Measurements from ENCODE around the gene MGAT5.
A peak's percentile ranks its signal among the peaks of the same experiment; 100 is the strongest.

Gene MGAT5

GRCh38 chr2:134457765-134458472 is 204.0 kb downstream of the MGAT5 start:
- no peak overlapping the region for H3K4me3 ChIP-seq (ENCODE audit: low read length)
- DNase-seq (ENCODE audit: low read depth): no peak
- no peak for TF ChIP-seq CTCF (IDR thresholded peaks at IDR 0.05; ENCODE audit: insufficient read depth, low read depth, low read length, missing control alignments)

- DNase-seq (ENCODE audit: low read depth): no peak
- no peak for TF ChIP-seq CTCF (IDR thresholded peaks at IDR 0.05; ENCODE audit: insufficient read depth, low read depth, low read length, missing control alignments)
- H3K4me3 ChIP-seq (ENCODE audit: low read length): no peak overlapping the region
Observed at GRCh38 chr2:134458473-134458853, 204.6 kb downstream of the MGAT5 start.

- no peak for DNase-seq (ENCODE audit: low read depth)
- no peak overlapping the region for H3K4me3 ChIP-seq (ENCODE audit: low read length)
- no peak for TF ChIP-seq CTCF (IDR thresholded peaks at IDR 0.05; ENCODE audit: insufficient read depth, low read depth, low read length, missing control alignments)
Observed at GRCh38 chr2:134458950-134459349, 205.1 kb downstream of the MGAT5 start.

- no peak for DNase-seq (ENCODE audit: low read depth)
Observed at GRCh38 chr2:134459706-134460406, 206.0 kb downstream of the MGAT5 start.

GRCh38 chr2:134460583-134460998 is 206.7 kb downstream of the MGAT5 start:
- DNase-seq (ENCODE audit: low read depth): peak; percentile 78
- no peak overlapping the region for H3K4me3 ChIP-seq (ENCODE audit: low read length)
- TF ChIP-seq CTCF (IDR thresholded peaks at IDR 0.05; ENCODE audit: insufficient read depth, low read depth, low read length, missing control alignments): peak; percentile 84

More at GRCh38 chr2:134459706-134460406, 206.0 kb downstream of the MGAT5 start:
- no peak overlapping the region for H3K4me3 ChIP-seq (ENCODE audit: low read length)
- TF ChIP-seq CTCF (IDR thresholded peaks at IDR 0.05; ENCODE audit: insufficient read depth, low read depth, low read length, missing control alignments): no peak

- DNase-seq (ENCODE audit: low read depth): peak; percentile 50
- no peak for TF ChIP-seq CTCF (IDR thresholded peaks at IDR 0.05; ENCODE audit: insufficient read depth, low read depth, low read length, missing control alignments)
Observed at GRCh38 chr2:134461511-134461910, 207.6 kb downstream of the MGAT5 start.

More at GRCh38 chr2:134461511-134461910, 207.6 kb downstream of the MGAT5 start:
- no peak overlapping the region for H3K4me3 ChIP-seq (ENCODE audit: low read length)

All from epithelial cell of esophagus (primary cell).